IPS-20b (cell line): ENCODE results near the gene MLNR.

Experiments used
- H3K27ac ChIP-seq: one replicate; pipeline ENCODE4 v1.5.1; 2013; ENCODE audit warnings: low read length
- H3K27me3 ChIP-seq: 2 replicates; pipeline ENCODE4 v1.6.1; 2013; ENCODE audit warnings: mild to moderate bottlenecking, low read length, inconsistent platforms; ENCODE audit not compliant: insufficient read depth
- H3K36me3 ChIP-seq: 2 replicates; pipeline ENCODE4 v1.6.1; 2013; ENCODE audit warnings: low read depth, mild to moderate bottlenecking, inconsistent platforms, low read length, moderate library complexity; ENCODE audit not compliant: insufficient read depth
- H3K4me1 ChIP-seq: 2 replicates; pipeline ENCODE4 v1.6.1; 2013; ENCODE audit warnings: mild to moderate bottlenecking, control low read depth, inconsistent platforms, low read length, moderate library complexity; ENCODE audit not compliant: insufficient read depth
- H3K4me3 ChIP-seq: 2 replicates; pipeline ENCODE4 v1.5.1; 2013; ENCODE audit warnings: mild to moderate bottlenecking, low read length, inconsistent platforms
- H3K9ac ChIP-seq: 2 replicates; pipeline ENCODE4 v1.6.1; 2013; ENCODE audit warnings: low read depth, mild to moderate bottlenecking, inconsistent platforms, low read length, moderate library complexity
- H3K9me3 ChIP-seq: 2 replicates; pipeline ENCODE4 v1.6.1; 2013; ENCODE audit warnings: mild to moderate bottlenecking, low read depth, low read length, inconsistent platforms; ENCODE audit not compliant: insufficient read depth

MLNR gene

GRCh38 chr13:49213997-49214916 is 5.9 kb upstream of the MLNR start:
- Histone ChIP-seq H3K9me3 (no peaks in the 10 kb centered on the region), H3K27ac (no peak overlapping the region), H3K4me1 (peaks cover 6% of the 10 kb centered on the region; the same call in 1 of the 2 replicates), H3K27me3 (peaks cover 35% of the 10 kb centered on the region), H3K36me3 (0 out of 2 replicates have a peak, but pooled peaks cover under 1% of the 10 kb centered on the region), H3K9ac (no peak overlapping the region), H3K4me3 (no peak overlapping the region)

- H3K9me3 ChIP-seq: no peaks in the 10 kb centered on the region
- H3K27me3 ChIP-seq: peaks cover 42% of the 10 kb centered on the region
- no peak overlapping the region for H3K4me3 ChIP-seq
- H3K9ac ChIP-seq: no peak overlapping the region
- no peaks in the 10 kb centered on the region for H3K36me3 ChIP-seq
- H3K4me1 ChIP-seq: peaks cover 6% of the 10 kb centered on the region; the same call in 1 of the 2 replicates
- no peak overlapping the region for H3K27ac ChIP-seq
Measured at GRCh38 chr13:49214917-49215376, 5.2 kb upstream of the MLNR start.

- H3K27me3 ChIP-seq: peaks cover 56% of the 10 kb centered on the region
- peaks cover 6% of the 10 kb centered on the region; the same call in 1 of the 2 replicates for H3K4me1 ChIP-seq
- H3K4me3 ChIP-seq: no peak overlapping the region
- no peaks in the 10 kb centered on the region for H3K9me3 ChIP-seq
- no peak overlapping the region for H3K9ac ChIP-seq
- H3K36me3 ChIP-seq: no peaks in the 10 kb centered on the region
- no peak overlapping the region for H3K27ac ChIP-seq
Measured at GRCh38 chr13:49216334-49216733, 3.8 kb upstream of the MLNR start.

- H3K4me1 ChIP-seq: peaks cover 6% of the 10 kb centered on the region; the same call in 1 of the 2 replicates
- no peak overlapping the region for H3K27ac ChIP-seq
- H3K9ac ChIP-seq: no peak overlapping the region
- H3K27me3 ChIP-seq: peaks cover 72% of the 10 kb centered on the region
- no peaks in the 10 kb centered on the region for H3K36me3 ChIP-seq
- no peaks in the 10 kb centered on the region for H3K9me3 ChIP-seq
- H3K4me3 ChIP-seq: peak overlapping the region; percentile 70
Measured at GRCh38 chr13:49217962-49218492, 2.1 kb upstream of the MLNR start.

- Histone ChIP-seq H3K36me3 (no peaks in the 10 kb centered on the region), H3K9me3 (no peaks in the 10 kb centered on the region), H3K4me3 (peak overlapping the region; percentile 70), H3K27me3 (peaks cover 78% of the 10 kb centered on the region), H3K9ac (no peak overlapping the region), H3K27ac (no peak overlapping the region), H3K4me1 (peaks cover 6% of the 10 kb centered on the region; the same call in 1 of the 2 replicates)
Measured at GRCh38 chr13:49218493-49219051, 1.6 kb upstream of the MLNR start.

- Histone ChIP-seq H3K36me3 (no peaks in the 10 kb centered on the region), H3K4me3 (peak overlapping the region; percentile 47), H3K9ac (no peak overlapping the region), H3K27ac (no peak overlapping the region), H3K4me1 (peaks cover 3% of the 10 kb centered on the region; the same call in 1 of the 2 replicates), H3K9me3 (no peaks in the 10 kb centered on the region), H3K27me3 (peaks cover 88% of the 10 kb centered on the region)
Measured at GRCh38 chr13:49219647-49220035, 497 bp upstream of the MLNR start.

GRCh38 chr13:49220856-49221589 is 885 bp downstream of the MLNR start:
- Histone ChIP-seq H3K9me3 (no peaks in the 10 kb centered on the region), H3K4me1 (peaks cover 3% of the 10 kb centered on the region; the same call in 1 of the 2 replicates), H3K36me3 (no peaks in the 10 kb centered on the region), H3K4me3 (peak overlapping the region; percentile 47; the same call in 1 of the 2 replicates), H3K9ac (no peak overlapping the region), H3K27me3 (peaks cover 98% of the 10 kb centered on the region), H3K27ac (no peak overlapping the region)

GRCh38 chr13:49221590-49221965 is 1.4 kb downstream of the MLNR start:
- H3K27me3 ChIP-seq: peaks cover 92% of the 10 kb centered on the region
- H3K36me3 ChIP-seq: no peaks in the 10 kb centered on the region
- H3K9ac ChIP-seq: no peak overlapping the region
- H3K4me3 ChIP-seq: peak overlapping the region; percentile 47; the same call in 1 of the 2 replicates
- peaks cover 3% of the 10 kb centered on the region; the same call in 1 of the 2 replicates for H3K4me1 ChIP-seq
- H3K9me3 ChIP-seq: no peaks in the 10 kb centered on the region
- H3K27ac ChIP-seq: no peak overlapping the region

GRCh38 chr13:49225223-49226042 is 5.3 kb downstream of the MLNR start:
- no peaks in the 10 kb centered on the region for H3K36me3 ChIP-seq
- no peaks in the 10 kb centered on the region for H3K9me3 ChIP-seq
- H3K4me1 ChIP-seq: peaks cover 4% of the 10 kb centered on the region; the same call in 1 of the 2 replicates
- H3K9ac ChIP-seq: no peak overlapping the region
- H3K27me3 ChIP-seq: peaks cover 54% of the 10 kb centered on the region
- no peak overlapping the region for H3K4me3 ChIP-seq
- H3K27ac ChIP-seq: no peak overlapping the region

GRCh38 chr13:49226613-49227012 is 6.5 kb downstream of the MLNR start:
- Histone ChIP-seq H3K27ac (no peak overlapping the region), H3K9me3 (no peaks in the 10 kb centered on the region), H3K9ac (no peak overlapping the region), H3K36me3 (no peaks in the 10 kb centered on the region), H3K27me3 (peaks cover 42% of the 10 kb centered on the region), H3K4me3 (no peak overlapping the region), H3K4me1 (peaks cover 4% of the 10 kb centered on the region; the same call in 1 of the 2 replicates)
